ENCODE data around the gene WNT6.

- TF ChIP-seq EZH2 (IDR thresholded peaks at IDR 0.05; ENCODE audit: insufficient read depth, poor library complexity, severe bottlenecking) (no peak), EZH2phosphoT487 (IDR thresholded peaks at IDR 0.05; ENCODE audit: insufficient read depth, low read depth) (no peak)
Observed at GRCh38 chr2:218853766-218854165, 5.8 kb upstream of the WNT6 start.
